Bone marrow (tissue), 2 donors: ENCODE measurements around the gene FADD.
"Not testable (repeated sequence)": the region's sequence is repeated elsewhere in the genome, so short reads cannot be mapped to it uniquely, and the experiment has no call there.

Source experiments
- DNase-seq, 2 donors: peaks; one replicate each; lab custom pipeline; 2025; lab: John Stamatoyannopoulos, UW

Gene FADD

DNA sequence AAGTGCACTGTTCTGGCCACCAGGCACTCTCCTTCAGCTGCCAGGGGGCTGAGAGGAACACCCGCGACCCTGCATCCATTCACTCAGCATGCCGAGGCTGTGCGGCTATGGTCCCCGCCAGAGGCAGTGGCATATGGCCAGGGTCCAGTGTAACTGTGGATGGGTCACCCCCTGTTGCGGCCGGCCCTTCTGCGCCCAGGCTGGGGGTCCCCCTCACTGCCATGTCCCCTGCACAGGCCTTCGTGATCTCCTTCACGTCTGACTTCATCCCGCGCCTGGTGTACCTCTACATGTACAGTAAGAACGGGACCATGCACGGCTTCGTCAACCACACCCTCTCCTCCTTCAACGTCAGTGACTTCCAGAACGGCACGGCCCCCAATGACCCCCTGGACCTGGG, 20.8 kb upstream of the FADD start:
- no peak for DNase-seq

DNA sequence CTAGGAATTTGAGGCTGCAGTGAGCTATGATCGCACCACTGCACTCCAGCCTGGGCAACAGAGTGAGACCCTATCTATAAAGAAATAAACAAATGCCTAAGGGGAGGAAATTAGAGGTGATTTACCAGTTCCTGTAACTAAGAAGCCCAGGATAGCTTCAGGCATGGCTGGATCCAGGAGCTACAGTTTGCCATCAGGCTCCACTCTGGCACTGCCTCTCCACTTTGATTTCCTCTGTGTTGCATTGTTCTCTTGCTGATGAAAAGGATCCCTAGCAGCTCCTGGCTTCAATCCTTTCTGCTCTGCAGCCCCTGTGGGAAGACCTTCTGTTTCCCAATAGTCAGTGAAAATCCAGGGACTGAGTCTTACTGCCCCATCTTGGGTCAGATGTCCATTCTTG, 20.1 kb upstream of the FADD start:
- DNase-seq: no peak

DNA sequence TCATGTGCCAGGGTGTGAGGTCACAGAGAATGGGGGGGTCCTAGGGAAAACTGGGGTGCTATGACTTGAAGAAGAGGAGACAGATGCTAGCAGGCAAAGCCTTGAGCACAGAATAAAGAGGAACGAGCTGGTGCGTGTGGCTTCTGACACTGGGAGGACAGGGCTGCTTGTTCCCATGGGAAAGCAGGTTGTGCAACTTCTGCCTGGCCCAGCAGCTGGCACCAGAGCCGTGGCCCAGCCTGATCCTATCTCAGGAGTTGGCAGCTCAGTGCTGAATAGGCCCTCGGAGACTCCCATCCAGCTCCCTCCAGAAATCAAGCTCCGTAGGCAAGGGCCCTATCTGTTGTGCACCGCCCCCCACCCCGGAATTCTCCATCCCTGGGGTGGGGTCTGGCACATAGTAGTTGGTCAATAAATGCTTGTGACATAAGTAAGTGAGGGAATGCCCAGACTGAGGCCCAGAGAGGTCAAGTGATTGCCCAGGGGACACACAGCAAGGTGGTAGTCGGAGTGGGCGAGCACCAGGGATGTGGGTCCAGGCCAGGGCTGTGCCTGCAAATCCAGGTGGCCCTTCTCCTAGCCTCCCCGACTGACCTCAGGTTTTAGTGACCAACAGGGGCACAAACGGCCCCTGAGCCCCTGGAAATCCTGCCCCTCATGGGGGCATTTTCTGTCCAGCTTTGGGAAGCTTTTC, 19.5 kb upstream of the FADD start:
- DNase-seq: no peak

DNA sequence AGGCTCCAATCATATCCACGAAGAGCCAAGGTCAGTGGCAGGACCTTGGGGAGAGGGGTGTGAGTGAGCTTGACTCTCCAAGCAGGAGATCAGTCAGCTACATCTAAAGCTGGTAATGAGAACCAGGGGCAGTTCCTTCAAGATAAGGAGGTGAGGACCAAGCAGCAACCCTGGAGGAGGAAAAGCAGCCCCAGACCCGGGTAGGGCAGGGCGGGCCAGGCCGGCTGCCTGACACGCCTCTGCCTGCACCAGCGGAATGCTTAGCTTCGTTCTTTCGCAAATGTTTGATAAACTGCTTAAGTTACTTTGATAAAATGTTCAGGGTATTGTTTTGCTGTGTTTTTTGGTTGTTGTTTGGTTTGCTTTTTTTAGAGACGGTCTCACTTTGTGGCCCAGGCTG, 18.7 kb upstream of the FADD start:
- no peak for DNase-seq

DNA sequence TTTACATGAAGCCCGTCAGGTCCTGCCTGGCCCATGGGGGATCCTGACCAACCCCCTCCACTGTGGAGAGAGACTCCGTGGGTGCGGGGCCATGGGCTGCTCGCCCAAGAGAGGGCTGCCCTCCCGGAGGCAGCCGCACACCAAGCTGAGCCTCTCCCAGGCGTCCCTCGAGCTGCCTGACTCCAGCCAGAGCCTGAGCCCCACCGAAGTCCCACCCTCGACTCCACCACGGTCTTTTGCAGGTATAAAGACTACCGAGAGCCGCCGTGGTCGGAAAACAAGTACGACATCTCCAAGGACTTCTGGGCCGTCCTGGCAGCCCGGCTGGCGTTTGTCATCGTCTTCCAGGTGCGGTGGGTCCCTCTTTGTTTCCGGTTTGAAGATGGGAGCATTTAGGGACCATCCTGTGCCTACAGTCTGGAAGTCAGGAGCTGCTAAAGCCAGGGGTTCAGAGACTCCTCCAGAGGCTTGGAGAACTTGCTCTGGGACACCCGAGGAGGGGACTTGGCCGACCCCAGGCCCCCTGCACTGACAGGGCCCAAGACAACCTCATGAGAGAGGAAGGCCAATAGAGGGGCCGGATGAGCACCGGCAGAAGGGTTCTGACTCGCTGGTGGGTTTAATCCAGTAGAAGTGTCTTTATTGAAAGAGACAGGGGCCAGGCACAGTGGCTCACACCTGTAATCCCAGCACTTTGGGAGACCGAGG, 17.6 kb upstream of the FADD start:
- DNase-seq: no peak

DNA sequence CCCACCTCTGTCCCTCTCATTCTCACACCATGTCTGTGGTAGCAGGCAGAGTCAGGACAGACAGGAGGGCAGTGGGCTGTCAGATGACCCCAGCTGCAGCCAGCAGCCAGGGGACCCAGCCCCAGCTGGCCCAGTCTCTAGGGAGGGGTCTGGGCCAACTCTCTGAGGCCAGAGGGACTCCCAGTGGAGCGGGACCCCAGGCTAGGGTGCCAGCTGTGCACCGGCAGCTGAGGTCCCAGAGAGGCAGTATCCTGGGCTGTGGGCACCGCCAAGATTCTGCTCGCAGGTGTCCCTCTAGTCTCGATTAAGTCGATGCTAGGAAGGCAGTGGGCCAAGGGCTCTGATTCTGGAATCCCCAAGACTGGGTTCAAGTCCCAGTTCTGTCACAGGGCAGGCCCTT, 16.7 kb upstream of the FADD start:
- DNase-seq: no peak

DNA sequence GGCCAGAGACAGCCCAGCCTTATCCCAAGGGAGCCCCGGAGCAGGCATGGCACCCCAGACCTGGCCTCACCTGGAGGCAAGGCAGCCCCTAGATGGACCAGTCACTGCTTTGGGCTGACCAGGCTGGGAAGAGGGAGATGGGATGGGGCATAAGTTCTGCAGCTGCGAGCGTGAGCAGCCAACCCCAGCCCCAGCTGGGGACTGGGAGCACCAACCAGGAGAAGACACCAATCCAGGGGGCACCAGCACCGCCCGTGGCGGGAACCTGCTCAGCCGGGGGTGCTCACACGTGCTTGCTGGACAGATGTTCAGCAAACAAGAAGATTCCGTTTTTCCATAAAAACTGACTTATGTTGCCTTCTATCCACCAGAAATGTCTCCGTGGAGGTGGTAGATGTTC, 16.2 kb upstream of the FADD start:
- DNase-seq: no peak

DNA sequence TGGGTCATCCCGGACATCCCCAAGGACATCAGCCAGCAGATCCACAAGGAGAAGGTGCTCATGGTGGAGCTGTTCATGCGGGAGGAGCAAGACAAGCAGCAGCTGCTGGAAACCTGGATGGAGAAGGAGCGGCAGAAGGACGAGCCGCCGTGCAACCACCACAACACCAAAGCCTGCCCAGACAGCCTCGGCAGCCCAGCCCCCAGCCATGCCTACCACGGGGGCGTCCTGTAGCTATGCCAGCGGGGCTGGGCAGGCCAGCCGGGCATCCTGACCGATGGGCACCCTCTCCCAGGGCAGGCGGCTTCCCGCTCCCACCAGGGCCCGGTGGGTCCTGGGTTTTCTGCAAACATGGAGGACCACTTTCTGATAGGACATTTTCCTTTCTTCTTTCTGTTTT, 15.3 kb upstream of the FADD start:
- DNase-seq: no peak

DNA sequence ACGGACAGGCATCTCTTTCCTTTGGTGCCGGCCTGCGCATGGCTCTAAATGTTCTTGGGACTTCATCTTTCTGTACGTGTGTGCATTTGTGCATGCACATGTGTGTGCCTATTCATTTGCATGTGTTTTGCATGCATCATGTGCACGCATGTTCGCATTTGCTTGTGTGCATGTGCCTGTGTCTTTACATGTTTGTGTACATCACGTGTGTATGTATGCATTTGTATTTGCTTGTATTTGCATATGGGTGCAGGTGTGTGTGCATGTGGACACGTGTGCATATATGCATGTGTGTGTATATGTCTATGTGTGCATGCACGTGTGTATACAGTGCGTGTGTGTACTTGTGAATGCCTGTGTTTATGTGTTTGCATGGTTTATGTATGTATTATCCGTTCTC, 13.5 kb upstream of the FADD start:
- no peak for DNase-seq

DNA sequence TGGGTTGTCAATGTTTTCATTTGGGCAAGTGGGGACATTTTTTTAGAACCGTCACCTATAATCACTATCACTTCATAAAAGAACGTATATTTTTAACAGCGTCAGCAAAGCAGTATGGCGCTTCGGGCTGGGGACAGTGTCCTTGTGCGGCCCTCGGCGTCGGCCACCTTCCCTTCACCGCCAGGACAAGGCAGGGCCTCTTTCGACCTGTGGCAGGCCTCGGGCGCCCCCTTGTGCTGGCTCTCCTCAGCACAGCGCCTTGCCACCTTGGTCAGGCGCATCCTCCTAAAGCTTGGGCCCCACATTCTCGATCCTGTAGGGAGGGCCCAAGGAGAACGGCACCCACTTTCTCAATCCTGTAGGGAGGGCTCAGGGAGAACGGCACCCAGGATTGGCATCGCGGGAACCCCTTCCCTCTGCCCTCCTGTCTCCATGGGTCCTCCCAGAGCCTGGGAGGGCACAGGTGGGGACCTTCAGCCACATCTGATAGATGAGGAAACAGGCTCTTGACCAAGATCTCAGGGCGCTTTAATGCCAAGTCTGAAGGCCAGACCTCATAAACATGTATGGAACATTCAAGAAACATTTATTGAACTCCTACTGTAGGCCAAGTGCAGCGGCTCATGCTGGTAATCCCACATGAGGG, 11.5 kb upstream of the FADD start:
- peak in 1 of 2 donors; percentile 10 for DNase-seq

DNA sequence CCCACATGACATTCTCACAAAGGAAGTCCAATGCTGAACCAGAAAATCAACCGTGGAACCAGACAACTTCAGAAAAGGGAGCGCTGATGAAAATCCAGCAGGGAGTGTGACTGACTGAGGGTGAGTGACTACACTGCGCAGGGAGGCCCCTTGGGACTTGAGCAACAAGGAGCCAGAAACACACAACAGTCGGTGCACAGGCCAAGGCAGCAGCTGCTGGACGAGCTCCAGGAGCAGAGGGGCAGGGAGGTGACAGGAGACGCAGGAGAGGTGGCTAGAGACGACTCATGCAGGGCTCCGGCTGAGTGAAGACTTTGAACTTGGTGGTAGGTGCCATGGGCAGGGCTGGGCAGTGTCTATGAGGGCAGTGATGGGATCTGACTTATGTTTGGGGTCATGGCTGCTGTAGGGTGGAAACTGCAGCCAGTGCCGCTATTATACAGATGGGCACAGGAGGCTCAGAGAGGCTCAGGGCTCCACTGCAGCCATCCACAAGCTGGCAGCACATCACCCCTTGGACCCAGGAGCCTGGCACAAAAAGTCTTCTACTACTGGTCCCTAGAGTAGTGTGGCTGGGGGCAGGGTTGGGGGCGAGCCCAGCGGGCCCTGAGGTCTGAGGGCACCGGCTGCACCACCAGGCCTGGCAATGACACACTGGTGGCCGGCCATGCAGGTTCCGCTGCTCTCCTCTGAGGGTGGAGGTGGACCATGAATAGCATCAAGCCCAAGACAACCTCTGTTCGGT, 10.3 kb upstream of the FADD start:
- no peak for DNase-seq

DNA sequence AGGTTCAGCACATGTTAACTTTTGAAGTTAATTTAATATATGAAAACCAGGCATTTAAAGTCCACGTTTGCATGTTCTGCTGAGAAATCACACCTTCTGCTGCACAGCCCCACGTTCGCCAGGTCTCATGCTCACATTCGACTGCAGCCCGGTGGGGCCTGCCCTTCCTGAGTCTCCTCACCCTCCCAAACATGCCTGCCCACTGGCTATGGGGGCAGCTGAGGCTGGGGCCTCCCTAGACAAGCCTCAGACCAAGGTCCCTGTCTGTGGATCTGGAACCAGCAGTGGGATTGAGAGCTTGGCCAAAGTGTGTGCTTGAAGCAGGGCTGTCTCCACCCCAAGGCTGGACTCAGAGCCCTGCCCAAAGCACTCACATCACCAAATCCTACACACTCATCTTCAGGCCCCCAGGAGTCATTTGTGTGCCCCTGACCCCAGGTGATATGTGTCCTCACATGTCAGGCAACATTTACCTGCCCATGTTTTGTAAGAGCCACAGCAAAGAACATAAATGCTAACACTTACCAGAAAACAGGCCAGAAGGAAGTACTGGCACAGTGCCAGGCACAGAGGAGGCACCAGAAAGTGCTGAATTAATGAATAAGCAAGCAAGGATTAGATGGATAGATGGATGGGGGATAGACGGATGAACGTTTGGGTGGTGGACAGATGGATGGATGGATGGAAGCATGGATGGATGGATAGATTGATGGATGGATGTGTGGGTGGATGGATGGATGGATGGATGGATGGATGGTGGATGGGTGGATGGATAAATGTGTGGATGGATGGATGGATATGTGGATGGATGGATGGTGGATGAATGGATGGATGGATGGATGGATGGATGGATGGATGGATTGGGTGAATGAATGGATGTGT, 9.4 kb upstream of the FADD start:
- no peak for DNase-seq

DNA sequence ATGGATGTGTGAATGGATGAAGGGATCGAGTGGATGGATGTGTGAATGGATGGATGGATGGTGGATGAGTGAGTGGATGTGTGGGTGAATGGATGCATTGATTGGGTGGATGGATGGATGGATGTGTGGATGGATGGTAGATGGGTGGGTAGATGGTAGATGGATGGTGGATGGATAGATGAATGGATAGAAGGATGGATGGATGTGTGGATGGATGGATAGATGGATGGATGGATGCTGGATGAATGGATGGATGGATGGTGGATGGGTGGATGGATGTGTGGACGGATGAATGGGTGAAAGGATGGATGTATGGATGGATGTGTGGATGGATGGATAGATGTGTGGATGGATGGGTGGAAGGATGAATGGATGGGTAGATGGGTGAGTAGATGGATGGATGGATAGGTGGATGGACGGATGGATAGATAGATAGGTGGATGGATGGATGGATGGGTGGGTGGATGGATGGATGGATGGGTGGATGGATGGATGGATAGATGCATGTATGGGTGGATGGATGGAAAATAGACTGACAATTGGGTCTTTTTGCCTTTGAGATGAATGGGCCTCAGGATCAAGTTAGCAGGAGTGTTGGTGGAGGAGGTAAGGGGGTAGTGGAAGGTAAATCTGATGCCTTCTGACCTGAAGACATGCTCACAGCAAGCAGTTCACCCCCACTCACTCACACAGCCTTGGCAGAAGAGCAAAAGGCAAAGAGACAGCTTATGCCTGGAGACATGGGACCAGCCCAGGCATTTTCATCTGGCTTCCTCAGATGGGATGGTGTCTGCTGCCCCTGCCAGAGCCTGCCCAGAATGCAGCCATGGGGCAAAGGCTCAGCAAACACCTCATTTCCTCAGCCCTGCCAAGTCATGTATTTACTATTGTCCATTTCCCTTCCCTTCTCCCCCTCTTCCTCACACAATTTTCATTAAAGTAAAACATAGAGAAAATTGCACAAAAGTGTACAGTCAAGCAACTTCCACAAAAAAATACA, 8.0 kb upstream of the FADD start:
- DNase-seq: no peak

DNA sequence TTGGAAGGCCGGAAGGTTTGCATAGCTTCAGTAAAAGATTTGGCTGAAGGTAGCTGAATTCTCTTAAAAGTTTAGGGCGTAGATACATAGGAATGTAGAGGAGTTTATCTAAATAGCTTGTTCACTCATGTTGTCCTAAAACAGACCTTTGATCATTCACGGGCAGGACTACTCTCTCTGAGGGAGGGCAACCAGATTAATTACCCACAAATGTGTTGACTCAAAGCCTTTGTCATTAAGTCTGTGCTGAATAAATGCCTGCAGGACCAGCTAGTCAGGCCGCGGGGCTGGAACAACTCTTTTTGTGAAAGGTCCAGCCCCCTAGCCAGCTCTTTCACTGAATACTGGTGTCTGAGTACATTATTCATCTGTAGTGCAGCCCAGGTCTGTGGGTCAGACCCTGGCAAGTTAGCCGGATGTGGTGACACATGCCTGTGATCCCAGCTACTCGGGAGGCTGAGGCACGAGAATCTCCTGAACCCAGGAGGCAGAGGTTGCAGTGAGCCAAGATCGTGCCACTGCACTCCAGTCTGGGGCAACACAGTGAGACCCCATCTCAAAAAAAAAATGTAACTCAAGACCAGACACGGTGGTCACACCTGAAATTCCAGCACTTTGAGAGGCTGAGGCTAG, 2.8 kb upstream of the FADD start:
- DNase-seq: no peak

DNA sequence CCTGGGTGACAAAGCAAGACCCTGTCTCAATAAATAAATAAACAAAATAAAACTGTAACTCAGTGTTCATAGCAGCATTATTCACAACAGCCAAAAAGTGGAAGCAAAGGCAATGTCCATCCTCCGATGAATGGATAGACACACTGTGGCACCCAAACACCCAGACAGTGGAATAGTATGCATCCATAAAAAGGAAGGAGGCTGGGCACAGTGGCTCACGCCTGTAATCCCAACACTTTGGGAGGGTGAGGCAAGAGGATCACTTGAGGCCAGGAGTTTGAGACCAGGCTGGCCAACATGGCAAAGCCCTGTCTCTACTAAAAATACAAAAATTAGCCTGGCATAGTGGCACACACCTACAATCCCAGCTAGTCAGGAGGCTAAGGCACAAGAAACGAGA, 2.0 kb upstream of the FADD start:
- not testable (repeated sequence) for DNase-seq

DNA sequence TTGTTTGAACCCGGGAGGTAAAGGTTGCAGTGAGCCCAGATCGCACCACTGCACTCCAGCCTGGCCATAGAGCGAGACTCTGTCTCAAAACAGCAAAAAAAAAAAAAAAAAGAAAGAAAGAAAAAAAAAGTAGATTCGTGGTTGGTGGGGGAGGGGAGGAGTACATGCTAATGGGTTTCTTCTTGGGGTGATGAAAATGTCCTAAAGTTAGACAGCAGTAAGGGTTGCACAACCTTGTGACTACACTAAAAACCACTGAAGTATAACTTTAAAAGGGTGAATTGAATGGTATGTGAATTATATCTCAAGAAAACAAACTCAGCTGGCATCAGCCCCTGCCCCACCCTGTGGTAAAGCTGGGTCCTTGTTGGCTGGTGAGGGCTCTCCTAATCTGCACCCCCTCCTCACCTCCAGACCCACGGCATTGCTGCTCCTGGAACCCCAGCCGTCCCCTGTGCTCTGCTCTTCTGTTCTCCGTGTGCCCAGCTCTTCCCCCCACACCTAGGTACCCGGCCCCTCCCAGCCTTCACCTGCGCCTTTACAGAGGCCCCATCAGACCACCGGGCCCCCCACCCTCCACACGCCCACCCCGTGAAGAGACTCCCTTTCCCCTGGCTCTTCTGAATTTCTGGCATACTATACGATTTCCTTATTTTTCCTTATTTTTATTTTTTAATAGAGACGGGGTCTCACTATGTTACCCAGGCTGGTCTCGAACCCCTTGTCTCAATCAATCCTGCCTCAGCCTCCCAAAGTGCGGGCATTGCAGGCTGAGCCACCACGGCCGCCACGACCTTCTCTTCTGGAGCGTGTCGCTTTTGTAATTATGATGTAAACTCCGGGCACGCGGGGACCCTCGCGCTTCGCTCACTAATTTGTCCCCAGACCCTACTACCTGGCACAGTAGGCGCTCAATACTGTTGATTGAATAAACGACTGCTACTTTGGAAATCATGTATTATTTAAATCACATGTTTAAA, 924 bp upstream of the FADD start:
- DNase-seq: no peak

DNA sequence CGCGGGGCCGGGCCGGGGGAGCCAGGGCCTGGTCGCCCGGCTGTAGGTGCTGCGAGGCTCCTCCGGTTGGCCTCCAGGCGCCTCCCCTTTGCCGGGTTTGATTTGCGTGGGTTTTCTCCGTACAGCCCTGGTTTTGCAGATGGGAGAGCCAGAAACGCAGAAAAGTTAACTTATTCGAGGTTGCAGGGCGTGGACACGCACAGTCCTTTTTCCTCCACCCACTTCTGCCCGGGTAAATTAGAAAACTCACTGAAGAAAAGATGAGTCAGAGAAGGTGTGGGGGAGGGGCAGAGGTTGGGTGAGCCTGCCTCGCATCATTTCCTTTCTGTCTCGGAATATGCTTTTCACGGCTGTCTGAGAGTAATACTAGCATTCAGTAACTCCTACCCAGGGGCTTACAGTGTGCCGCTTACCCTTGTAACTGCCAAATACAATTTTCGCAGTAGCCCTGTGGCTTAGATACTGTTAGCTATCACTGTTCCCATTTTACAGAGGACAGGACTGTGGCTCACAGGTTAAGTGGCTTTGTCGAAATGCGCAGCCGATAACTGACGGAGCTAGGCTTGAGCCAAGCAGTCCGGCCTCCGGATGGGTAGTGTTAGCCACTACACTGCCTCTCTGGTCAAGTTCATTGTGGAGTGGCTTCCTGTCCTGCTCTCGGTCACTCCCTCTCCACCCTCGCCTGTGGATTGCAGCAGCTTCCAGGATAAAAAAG, 812 bp downstream of the FADD start:
- peak; percentile 66 to 91 for DNase-seq

DNA sequence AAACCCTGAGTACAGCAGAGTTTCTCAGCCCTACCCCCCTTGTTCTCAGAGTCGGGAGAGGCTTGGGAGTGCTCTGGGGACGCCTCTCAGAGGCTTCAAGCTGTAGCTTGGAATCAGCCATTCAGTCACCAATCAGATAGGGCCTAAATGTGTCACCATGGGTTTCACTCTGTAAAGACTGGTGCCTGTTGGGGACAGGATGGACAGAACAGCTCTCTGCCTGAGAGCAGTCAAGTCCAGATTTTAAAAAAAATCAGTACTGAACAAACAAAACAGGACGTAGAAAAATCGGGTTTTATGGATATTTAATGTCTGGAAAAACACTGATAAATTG, 1.3 kb downstream of the FADD start:
- DNase-seq: no peak
